ENCODE data around the gene DSG2.

- TF ChIP-seq POLR2AphosphoS5 (IDR thresholded peaks at IDR 0.05; ENCODE audit: low read depth, low read length) = no peak
- no peak for TF ChIP-seq SIN3A (IDR thresholded peaks at IDR 0.05; ENCODE audit: borderline replicate concordance, insufficient read depth, low read length)
- no peak for TF ChIP-seq TAF1 (IDR thresholded peaks at IDR 0.05; ENCODE audit: borderline replicate concordance, insufficient read depth, low read length)
- no peak for TF ChIP-seq FOXP2 (optimal IDR thresholded peaks at IDR 0.05; ENCODE audit: borderline replicate concordance, extremely low read depth, extremely low read length, insufficient read depth)
- TF ChIP-seq, protein P1, sequence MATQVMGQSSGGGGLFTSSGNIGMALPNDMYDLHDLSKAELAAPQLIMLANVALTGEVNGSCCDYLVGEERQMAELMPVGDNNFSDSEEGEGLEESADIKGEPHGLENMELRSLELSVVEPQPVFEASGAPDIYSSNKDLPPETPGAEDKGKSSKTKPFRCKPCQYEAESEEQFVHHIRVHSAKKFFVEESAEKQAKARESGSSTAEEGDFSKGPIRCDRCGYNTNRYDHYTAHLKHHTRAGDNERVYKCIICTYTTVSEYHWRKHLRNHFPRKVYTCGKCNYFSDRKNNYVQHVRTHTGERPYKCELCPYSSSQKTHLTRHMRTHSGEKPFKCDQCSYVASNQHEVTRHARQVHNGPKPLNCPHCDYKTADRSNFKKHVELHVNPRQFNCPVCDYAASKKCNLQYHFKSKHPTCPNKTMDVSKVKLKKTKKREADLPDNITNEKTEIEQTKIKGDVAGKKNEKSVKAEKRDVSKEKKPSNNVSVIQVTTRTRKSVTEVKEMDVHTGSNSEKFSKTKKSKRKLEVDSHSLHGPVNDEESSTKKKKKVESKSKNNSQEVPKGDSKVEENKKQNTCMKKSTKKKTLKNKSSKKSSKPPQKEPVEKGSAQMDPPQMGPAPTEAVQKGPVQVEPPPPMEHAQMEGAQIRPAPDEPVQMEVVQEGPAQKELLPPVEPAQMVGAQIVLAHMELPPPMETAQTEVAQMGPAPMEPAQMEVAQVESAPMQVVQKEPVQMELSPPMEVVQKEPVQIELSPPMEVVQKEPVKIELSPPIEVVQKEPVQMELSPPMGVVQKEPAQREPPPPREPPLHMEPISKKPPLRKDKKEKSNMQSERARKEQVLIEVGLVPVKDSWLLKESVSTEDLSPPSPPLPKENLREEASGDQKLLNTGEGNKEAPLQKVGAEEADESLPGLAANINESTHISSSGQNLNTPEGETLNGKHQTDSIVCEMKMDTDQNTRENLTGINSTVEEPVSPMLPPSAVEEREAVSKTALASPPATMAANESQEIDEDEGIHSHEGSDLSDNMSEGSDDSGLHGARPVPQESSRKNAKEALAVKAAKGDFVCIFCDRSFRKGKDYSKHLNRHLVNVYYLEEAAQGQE (IDR thresholded peaks at IDR 0.05; ENCODE audit: insufficient read depth in 1 of 2, low read depth in 2 of 2, low read length in 2 of 2) = no peak
Observed at GRCh38 chr18:31581498-31582197, 83.7 kb downstream of the DSG2 start.
